T follicular helper cell (primary cell): ENCODE results near the gene AP3M1.

Source experiments
- DNase-seq: peaks from one replicate; pipeline ENCODE4 v3.0.0-alpha.2; 2020; ENCODE audit warnings: low read depth

Gene AP3M1

GRCh38 chr10:74079936-74080590 lies 70.6 kb downstream of the AP3M1 start:
- DNase-seq: no peak

- no peak for DNase-seq
Measured at GRCh38 chr10:74079028-74079935, 71.3 kb downstream of the AP3M1 start.

GRCh38 chr10:74078037-74078436 lies 72.6 kb downstream of the AP3M1 start:
- no peak for DNase-seq

GRCh38 chr10:74077416-74077815 lies 73.2 kb downstream of the AP3M1 start:
- no peak for DNase-seq

GRCh38 chr10:74076961-74077360 lies 73.7 kb downstream of the AP3M1 start:
- DNase-seq: no peak

GRCh38 chr10:74075906-74076305 lies 74.7 kb downstream of the AP3M1 start:
- no peak for DNase-seq

GRCh38 chr10:74072503-74072902 lies 78.1 kb downstream of the AP3M1 start:
- DNase-seq: no peak

- no peak for DNase-seq
Measured at GRCh38 chr10:74071157-74071556, 79.5 kb downstream of the AP3M1 start.
